Gastroesophageal sphincter (tissue), 3 donors: Measurements from ENCODE around the gene ZNF480.

Experiments used
- CTCF ChIP-seq, 4 experiments: fragments of 200-600 bp in 2 of 4; fragments of 450-650 bp in 2 of 4; sonication (generic) in 1 of 4; IDR thresholded peaks; one replicate each; pipeline ENCODE4 v1.5.1; 2017 to 2019; ENCODE audit warnings: antibody characterized with exemption in 4 of 4, mild to moderate bottlenecking in 2 of 4, moderate library complexity in 2 of 4
- POLR2AphosphoS5 ChIP-seq: sonication (generic); formaldehyde crosslinking; IDR thresholded peaks from one replicate; pipeline ENCODE4 v1.6.1; 2017; ENCODE audit warnings: antibody characterized with exemption

GRCh38 chr19:52335768-52336116, 38.8 kb downstream of the ZNF480 start:
- TF ChIP-seq POLR2AphosphoS5 (no peak), CTCF (IDR thresholded peaks at IDR 0.05) (no peak)
